SU-DHL-6 (cell line): ENCODE results near the gene AP1B1.

Experiments used
- CTCF ChIP-seq: fragments of 200-600 bp; sonication (generic); IDR thresholded peaks from one replicate; pipeline ENCODE4 v1.5.1; 2017; ENCODE audit warnings: antibody characterized with exemption, mild to moderate bottlenecking, low read length, moderate library complexity; ENCODE audit not compliant: insufficient read depth, poor library complexity, severe bottlenecking
- EZH2phosphoT487 ChIP-seq: fragments of 200-600 bp; sonication (generic), shearing (Covaris generic); conservative IDR thresholded peaks from 2 replicates; pipeline ENCODE4 v1.6.1; 2018; ENCODE audit warnings: mild to moderate bottlenecking, antibody characterized with exemption, low read length, moderate library complexity, mixed read lengths

GRCh38 chr22:29342177-29342576, 46.2 kb downstream of the AP1B1 start:
- TF ChIP-seq CTCF, result no peak
- no peak for TF ChIP-seq EZH2phosphoT487
